ENCODE results near the gene KCND3. TPM values are rescaled to one million over a fixed set of nuclear protein-coding genes. Genes with fewer than 3 reads are reported as not detected.

Gene KCND3
- total RNA-seq, 1 experiment from 2014 or later = 0.15 TPM

GRCh38 chr1:111927652-111928051, 61.8 kb downstream of the KCND3 start:
- Histone ChIP-seq H3K4ac (ENCODE audit: low read depth, low read length) (no peak overlapping the region), H2AK5ac (ENCODE audit: insufficient read length, low read length) (no peak overlapping the region), H3K23me2 (ENCODE audit: insufficient read length, low read depth, low read length, poor library complexity, severe bottlenecking) (no peaks in the 10 kb centered on the region), H2AFZ (ENCODE audit: low read length) (no peak overlapping the region), H3K18ac (ENCODE audit: insufficient read length, low read depth, low read length) (no peak overlapping the region), H3K4me1 (ENCODE audit: insufficient read depth, low read length) (no peaks in the 10 kb centered on the region), H3K9ac (ENCODE audit: extremely low read depth, insufficient read length, low read length) (no peak overlapping the region), H4K20me1 (ENCODE audit: control insufficient read depth, insufficient read depth, insufficient read length) (no peaks in the 10 kb centered on the region), H3K56ac (ENCODE audit: insufficient read length, low read depth, low read length) (no peak overlapping the region), H2BK12ac (ENCODE audit: insufficient read length, low read depth, low read length) (no peak overlapping the region), H4K5ac (ENCODE audit: insufficient read length, low read depth, low read length) (no peak overlapping the region), H3K79me1 (ENCODE audit: insufficient read depth, low read depth, low read length, poor library complexity, severe bottlenecking) (no peaks in the 10 kb centered on the region), H3K23ac (ENCODE audit: insufficient read length, low read depth, low read length) (no peak overlapping the region), H2BK120ac (ENCODE audit: low read depth, low read length, poor library complexity, severe bottlenecking) (no peak overlapping the region), H3K79me2 (ENCODE audit: insufficient read depth, low read length) (no peaks in the 10 kb centered on the region), H3K27ac (ENCODE audit: insufficient read length, low read depth, low read length) (no peak overlapping the region), H2BK20ac (ENCODE audit: low read depth, low read length, poor library complexity, severe bottlenecking) (no peak overlapping the region), H3K27me3 (ENCODE audit: insufficient read depth, low read length) (no peaks in the 10 kb centered on the region), H4K8ac (replicated peaks; ENCODE audit: insufficient read length, low read depth, low read length) (no peak overlapping the region), H3T11ph (ENCODE audit: low read length) (no peak overlapping the region), H2BK5ac (ENCODE audit: insufficient read length, low read length) (no peak overlapping the region), H3K9me3 (ENCODE audit: control insufficient read depth, low read depth, low read length) (no peaks in the 10 kb centered on the region), H4K91ac (ENCODE audit: insufficient read length, low read depth, low read length) (no peak overlapping the region), H2BK15ac (ENCODE audit: low read depth, low read length) (no peak overlapping the region), H3K14ac (ENCODE audit: insufficient read depth, low read length) (no peak overlapping the region; the same call in 1 of the 2 replicates), H3K4me2 (ENCODE audit: insufficient read depth, insufficient read length, low read length) (no peak overlapping the region)
- TF ChIP-seq CTCF (conservative IDR thresholded peaks at IDR 0.05) = no peak
- no peak overlapping the region for H3K4me3 Mint-ChIP-seq
- H3K36me3 Mint-ChIP-seq (ENCODE audit: insufficient read depth in 1 of 3, low read depth in 3 of 3) = no peaks in the 10 kb centered on the region
- DNase-seq = no peak
- peaks cover 3 to 21% of the 10 kb centered on the region in 2 experiments; a peak in 3 of 4 replicates for H3K4me1 Mint-ChIP-seq
- H3K9me3 Mint-ChIP-seq = no peaks in the 10 kb centered on the region
- peak overlapping the region in 2 of 3 experiments; percentile 16 to 70; a peak in 5 of 7 replicates for H3K27ac Mint-ChIP-seq
- WGBS (ENCODE audit: extremely low coverage, insufficient read length, low lambda C conversion rate) = no CpG with 5 or more reads among the region's 2 CpGs
- peaks cover 1% of the 10 kb centered on the region for H3K27me3 Mint-ChIP-seq (ENCODE audit: low read depth)

Measured in H9 (cell line).